GM23338 (cell line): ENCODE measurements around the gene INPP5D. TPM values are rescaled to one million over a fixed set of nuclear protein-coding genes. Genes with fewer than 3 reads are reported as not detected.

Source experiments
- ATAC-seq: fragments of 200-7000 bp; cut with Tn5 transposase; 3 replicates; pipeline ENCODE4 v1.9.1; 2020
- DNase-seq: peaks from one replicate; pipeline ENCODE4 v3.0.0-alpha.2; 2015; ENCODE audit warnings: low spot score
- H2AFZ ChIP-seq: fragments of 200-600 bp; sonication (generic); 2 replicates; pipeline ENCODE4 v1.8.0; 2016; ENCODE audit warnings: antibody characterized with exemption, mild to moderate bottlenecking, moderate library complexity
- H3F3A ChIP-seq: fragments of 200-600 bp; sonication (generic); replicated peaks from 2 replicates; pipeline ENCODE4 v1.8.0; 2017; ENCODE audit warnings: antibody characterized with exemption, mixed run types, low read depth
- H3K27ac ChIP-seq: fragments of 200-600 bp; sonication (generic); 2 replicates; pipeline ENCODE4 v1.6.1; 2016; ENCODE audit warnings: low read depth
- H3K27me3 ChIP-seq: fragments of 200-600 bp; sonication (generic); 2 replicates; pipeline ENCODE4 v1.8.0; 2016; ENCODE audit warnings: mild to moderate bottlenecking, mixed run types, moderate library complexity; ENCODE audit not compliant: insufficient read depth
- H3K36me3 ChIP-seq: fragments of 200-600 bp; sonication (generic); 2 replicates; pipeline ENCODE4 v1.8.0; 2016; ENCODE audit warnings: mild to moderate bottlenecking; ENCODE audit not compliant: insufficient read depth
- H3K4me1 ChIP-seq: fragments of 200-600 bp; sonication (generic); 2 replicates; pipeline ENCODE4 v1.8.0; 2016; ENCODE audit warnings: mild to moderate bottlenecking, moderate library complexity; ENCODE audit not compliant: insufficient read depth
- H3K4me2 ChIP-seq: fragments of 200-600 bp; sonication (generic); 2 replicates; pipeline ENCODE4 v1.7.1; 2017; ENCODE audit warnings: mixed run types
- H3K4me3 ChIP-seq: fragments of 200-600 bp; sonication (generic); 2 replicates; pipeline ENCODE4 v1.6.1; 2016; ENCODE audit warnings: mixed run types
- H3K79me2 ChIP-seq: fragments of 200-600 bp; sonication (generic); replicated peaks from 2 replicates; pipeline ENCODE4 v1.8.0; 2017; ENCODE audit warnings: mild to moderate bottlenecking; ENCODE audit not compliant: insufficient read depth
- H3K9me2 ChIP-seq: fragments of 200-600 bp; sonication (generic); 2 replicates; pipeline ENCODE4 v1.8.0; 2017; ENCODE audit not compliant: insufficient read depth
- H4K20me1 ChIP-seq: fragments of 200-600 bp; sonication (generic); replicated peaks from 2 replicates; pipeline ENCODE4 v1.8.0; 2017; ENCODE audit warnings: mild to moderate bottlenecking; ENCODE audit not compliant: insufficient read depth
- H3K27ac Mint-ChIP-seq: 2 replicates; pipeline ENCODE4 v1.8.0; 2020; ENCODE audit warnings: inconsistent platforms, mild to moderate bottlenecking, moderate library complexity, mixed read lengths
- H3K27me3 Mint-ChIP-seq: 3 replicates; pipeline ENCODE4 v1.8.0; 2022; ENCODE audit warnings: low read depth, mild to moderate bottlenecking, moderate library complexity, mixed read lengths, inconsistent platforms; ENCODE audit not compliant: insufficient read depth, poor library complexity
- H3K36me3 Mint-ChIP-seq: 3 replicates; pipeline ENCODE4 v1.8.0; 2021; ENCODE audit warnings: low read depth, mild to moderate bottlenecking, inconsistent platforms, moderate library complexity, mixed read lengths
- H3K4me1 Mint-ChIP-seq: 3 replicates; pipeline ENCODE4 v1.8.0; 2020; ENCODE audit warnings: mild to moderate bottlenecking, inconsistent platforms, mixed read lengths
- H3K4me3 Mint-ChIP-seq: 3 replicates; pipeline ENCODE4 v1.8.0; 2021; ENCODE audit warnings: moderate library complexity, mild to moderate bottlenecking, inconsistent platforms, mixed read lengths
- H3K9me3 Mint-ChIP-seq: 3 replicates; pipeline ENCODE4 v1.8.0; 2020; ENCODE audit warnings: moderate library complexity, mild to moderate bottlenecking, inconsistent platforms, mixed read lengths
- CREB1 ChIP-seq: fragments of 250-450 bp; sonication (Bioruptor Pico); IDR thresholded peaks from 2 replicates; pipeline ENCODE4 v1.5.0; 2020; ENCODE audit warnings: low read depth, mild to moderate bottlenecking, moderate library complexity
- CTCF ChIP-seq, 2 experiments: fragments of 200-600 bp in 1 of 2; sonication (generic) in 1 of 2; conservative IDR thresholded peaks; 2 replicates each; pipeline versions ENCODE4 v1.5.1 to v1.6.1; 2016 to 2017; ENCODE audit warnings: antibody characterized with exemption in 2 of 2, low read depth in 2 of 2, mild to moderate bottlenecking in 2 of 2, moderate library complexity in 1 of 2
- ETS1 ChIP-seq: IDR thresholded peaks from 2 replicates; pipeline ENCODE4 v1.6.1; 2016; ENCODE audit warnings: antibody characterized with exemption
- EZH2 ChIP-seq: fragments of 200-600 bp; sonication (generic); IDR thresholded peaks from one replicate; pipeline ENCODE4 v1.8.0; 2017; ENCODE audit warnings: antibody characterized with exemption, mild to moderate bottlenecking, low read depth; ENCODE audit not compliant: unreplicated experiment
- EZH2phosphoT487 ChIP-seq: fragments of 200-600 bp; sonication (generic); IDR thresholded peaks from one replicate; pipeline ENCODE4 v1.8.1; 2018; ENCODE audit warnings: antibody characterized with exemption; ENCODE audit not compliant: unreplicated experiment
- JUNB ChIP-seq: IDR thresholded peaks from one replicate; pipeline ENCODE4 v1.6.1; 2016; ENCODE audit warnings: antibody characterized with exemption; ENCODE audit not compliant: unreplicated experiment
- NANOG ChIP-seq: IDR thresholded peaks from 2 replicates; pipeline ENCODE4 v1.6.1; 2016; ENCODE audit warnings: antibody characterized with exemption, borderline replicate concordance
- POLR2AphosphoS5 ChIP-seq: IDR thresholded peaks from 2 replicates; pipeline ENCODE4 v1.6.1; 2016; ENCODE audit warnings: antibody characterized with exemption, low read depth
- REST ChIP-seq: IDR thresholded peaks from one replicate; pipeline ENCODE4 v1.6.1; 2018; ENCODE audit warnings: antibody characterized with exemption; ENCODE audit not compliant: unreplicated experiment
- STAT1 ChIP-seq: IDR thresholded peaks from one replicate; pipeline ENCODE4 v1.6.1; 2016; ENCODE audit warnings: antibody characterized with exemption; ENCODE audit not compliant: unreplicated experiment
- ZNF114 ChIP-seq: fragments of 250-450 bp; sonication (Bioruptor Pico); IDR thresholded peaks from 2 replicates; pipeline ENCODE4 v1.5.0; 2020; ENCODE audit warnings: mild to moderate bottlenecking, moderate library complexity
- ZNF331 ChIP-seq: fragments of 250-450 bp; sonication (Bioruptor Pico); IDR thresholded peaks from 2 replicates; pipeline ENCODE4 v1.5.0; 2020; ENCODE audit warnings: low read depth, mild to moderate bottlenecking, moderate library complexity
- ZNF462 ChIP-seq: fragments of 250-450 bp; sonication (Bioruptor Pico); IDR thresholded peaks from 2 replicates; pipeline ENCODE4 v1.5.0; 2020; ENCODE audit warnings: mild to moderate bottlenecking, moderate library complexity
- polyA plus RNA-seq: library from polyadenylated mRNA; unstranded; fragments of >200 nt; fragmentation: Nextera tagmentation; extraction: Ambion mirVana; gene quantifications from 2 replicates; pipeline ENCODE4 v1.2.1, GENCODE V29; 2016
- total RNA-seq: library from RNA; depleted of rRNA; stranded (reverse); fragments of >200 nt; shearing (Covaris generic); gene quantifications from 2 replicates; pipeline ENCODE4 v1.2.3, GENCODE V29; 2014

The INPP5D gene
- total and polyA plus RNA-seq, 2 experiments from 2014 or later: 6.6 to 8.3 TPM

GRCh38 chr2:233065954-233066470 is 5.9 kb downstream of the INPP5D start:
- H3K4me2 ChIP-seq: no peak overlapping the region
- no peaks in the 10 kb centered on the region for H3F3A ChIP-seq
- Mint-ChIP-seq H3K4me1 (peaks cover 16% of the 10 kb centered on the region; the same call in 2 of the 3 replicates), H3K36me3 (no peaks in the 10 kb centered on the region), H3K27me3 (peaks cover 5% of the 10 kb centered on the region), H3K27ac (no peak overlapping the region), H3K9me3 (no peaks in the 10 kb centered on the region), H3K4me3 (no peak overlapping the region)
- no peaks in the 10 kb centered on the region for H4K20me1 ChIP-seq
- no peaks in the 10 kb centered on the region for H3K4me1 ChIP-seq
- no peak overlapping the region for H3K4me3 ChIP-seq
- no peak overlapping the region for H2AFZ ChIP-seq
- ATAC-seq: no peak
- no peak for DNase-seq
- H3K79me2 ChIP-seq: no peaks in the 10 kb centered on the region
- H3K27me3 ChIP-seq: no peaks in the 10 kb centered on the region
- TF ChIP-seq ZNF114 (CRISPR knock-in tag) (no peak), JUNB (no peak), ZNF331 (no peak), NANOG (no peak), ETS1 (no peak), EZH2 (no peak), CTCF (conservative IDR thresholded peaks at IDR 0.05; ENCODE audit: low read depth in 2 of 2) (no peak), REST (no peak), STAT1 (no peak), POLR2AphosphoS5 (no peak), CREB1 (CRISPR knock-in tag) (no peak), EZH2phosphoT487 (no peak), ZNF462 (CRISPR knock-in tag) (no peak)
- no peaks in the 10 kb centered on the region for H3K9me2 ChIP-seq
- H3K36me3 ChIP-seq: no peaks in the 10 kb centered on the region
- H3K27ac ChIP-seq: no peak overlapping the region
